Activated CD4-positive, alpha-beta T cell treated with anti-CD3 and anti-CD28 coated beads, Interleukin-2, amount 10 ng/mL, durations not matched to agents 7 days and 5 days (primary cell): Measurements from ENCODE around the gene PML. TPM values are rescaled to one million over a fixed set of nuclear protein-coding genes. Genes with fewer than 3 reads are reported as not detected.
"Not testable (repeated sequence)": the region's sequence is repeated elsewhere in the genome, so short reads cannot be mapped to it uniquely, and the experiment has no call there.

Experiments used
- CTCF ChIA-PET: fragments of 350-600 bp; sonication (Branson Sonifier 250); formaldehyde crosslinking; loops from one replicate; lab custom pipeline; 2021; ENCODE audit warnings: antibody characterized with exemption; lab: Charles Lee
- POLR2A ChIA-PET: fragments of 350-600 bp; sonication (Branson Sonifier 250); formaldehyde crosslinking; loops from one replicate; lab custom pipeline; 2021; ENCODE audit warnings: antibody characterized with exemption; lab: Charles Lee
- DNase-seq: peaks from one replicate; pipeline ENCODE4 v3.0.0-alpha.2; 2020
- H3K27ac Mint-ChIP-seq: one replicate; pipeline ENCODE4 v1.8.0; 2021; ENCODE audit warnings: mild to moderate bottlenecking, moderate library complexity, mixed read lengths
- H3K27me3 Mint-ChIP-seq: one replicate; pipeline ENCODE4 v1.8.0; 2021; ENCODE audit warnings: mixed read lengths
- H3K36me3 Mint-ChIP-seq: one replicate; pipeline ENCODE4 v1.8.0; 2021; ENCODE audit warnings: low read depth, mixed read lengths
- H3K4me1 Mint-ChIP-seq: one replicate; pipeline ENCODE4 v1.8.0; 2021; ENCODE audit warnings: mixed read lengths
- H3K4me3 Mint-ChIP-seq: one replicate; pipeline ENCODE4 v1.8.0; 2021; ENCODE audit warnings: mild to moderate bottlenecking, moderate library complexity, mixed read lengths
- H3K9me3 Mint-ChIP-seq: one replicate; pipeline ENCODE4 v1.8.0; 2021; ENCODE audit warnings: mixed read lengths
- total RNA-seq, 2 experiments: library from RNA; stranded (reverse); gene quantifications; one replicate each; pipeline ENCODE4 v1.2.3, GENCODE V29; 2021

PML gene
- total RNA-seq, 2 experiments from 2014 or later = 118 to 122 TPM

- POLR2A ChIA-PET = no interaction called here
- Mint-ChIP-seq H3K4me3 (no peak overlapping the region), H3K9me3 (no peaks in the 10 kb centered on the region), H3K27me3 (no peaks in the 10 kb centered on the region), H3K27ac (peak overlapping the region; percentile 67), H3K4me1 (peaks cover 34% of the 10 kb centered on the region), H3K36me3 (peaks cover 3% of the 10 kb centered on the region)
- CTCF ChIA-PET = interaction anchor here (2.2 to 4.0 kb wide), 2 partner anchors 11 to 77 kb away, joined by 9 to 32 read pairs; no protein-coding TSS in a partner anchor
- DNase-seq = no peak
These were observed 55.6 kb downstream of the PML start for GRCh38 chr15:74050127-74050526.

GRCh38 chr15:74050556-74051234 lies 56.2 kb downstream of the PML start:
- Mint-ChIP-seq H3K4me1 (peaks cover 34% of the 10 kb centered on the region), H3K27ac (peak overlapping the region; percentile 67), H3K27me3 (no peaks in the 10 kb centered on the region), H3K36me3 (no peaks in the 10 kb centered on the region), H3K9me3 (no peaks in the 10 kb centered on the region), H3K4me3 (no peak overlapping the region)
- ChIA-PET CTCF (interaction anchor here (1.1 to 4.0 kb wide), 2 partner anchors 11 to 79 kb away, joined by 3 to 32 read pairs; no protein-coding TSS in a partner anchor), POLR2A (no interaction called here)
- no peak for DNase-seq

DNA sequence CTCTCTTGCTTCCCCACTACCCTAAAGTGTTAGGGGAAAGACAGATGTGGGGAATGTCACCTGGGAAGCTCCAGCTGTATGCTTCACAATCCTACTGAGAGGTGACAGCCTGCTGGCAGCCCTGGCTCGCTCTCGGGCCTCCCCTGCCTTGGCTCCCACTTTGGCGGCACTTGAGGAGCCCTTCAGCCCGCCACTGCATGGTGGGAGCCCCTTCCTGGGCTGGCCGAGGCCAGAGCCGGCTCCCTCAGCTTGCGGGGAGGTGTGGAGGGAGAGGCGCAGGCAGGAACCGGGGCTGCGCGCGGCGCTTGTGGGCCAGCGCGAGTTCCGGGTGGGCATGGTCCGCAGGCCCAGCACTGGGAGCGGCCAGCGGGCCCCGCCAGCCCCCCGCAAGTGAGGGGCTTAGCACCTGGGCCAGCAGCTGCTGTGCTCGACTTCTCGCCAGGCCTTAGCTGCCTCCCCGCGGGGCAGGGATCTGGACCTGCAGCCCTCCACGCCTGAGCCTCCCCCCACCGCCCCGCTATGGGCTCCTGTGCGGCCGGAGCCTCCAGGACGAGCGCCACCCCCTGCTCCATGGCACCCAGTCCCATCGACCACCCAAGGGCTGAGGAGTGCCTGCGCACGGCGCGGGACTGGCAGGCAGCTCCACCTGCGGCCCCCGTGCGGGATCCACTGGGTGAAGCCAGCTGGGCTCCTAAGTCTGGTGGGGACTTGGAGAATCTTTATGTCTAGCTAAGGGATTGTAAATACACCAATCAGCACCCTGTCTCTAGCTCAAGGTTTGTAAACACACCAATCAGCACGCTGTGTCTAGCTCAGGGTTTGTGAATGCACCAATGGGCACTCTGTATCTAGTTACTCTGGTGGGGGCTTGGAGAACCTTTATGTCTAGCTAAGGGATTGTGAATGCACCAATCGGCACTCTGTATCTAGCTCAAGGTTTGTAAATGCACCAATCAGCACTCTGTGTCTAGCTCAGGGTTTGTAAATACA lies 58.0 kb downstream of the PML start:
- H3K27ac Mint-ChIP-seq, DNase-seq, H3K4me3 Mint-ChIP-seq, POLR2A ChIA-PET, H3K9me3 Mint-ChIP-seq, H3K36me3 Mint-ChIP-seq, H3K27me3 Mint-ChIP-seq: not testable (repeated sequence)
- H3K4me1 Mint-ChIP-seq = peaks cover 28% of the 10 kb centered on the region
- CTCF ChIA-PET = interaction anchor here (0.8 to 2.2 kb wide), 3 partner anchors 8 to 81 kb away, joined by 3 to 7 read pairs (median 3); no protein-coding TSS in a partner anchor

DNA sequence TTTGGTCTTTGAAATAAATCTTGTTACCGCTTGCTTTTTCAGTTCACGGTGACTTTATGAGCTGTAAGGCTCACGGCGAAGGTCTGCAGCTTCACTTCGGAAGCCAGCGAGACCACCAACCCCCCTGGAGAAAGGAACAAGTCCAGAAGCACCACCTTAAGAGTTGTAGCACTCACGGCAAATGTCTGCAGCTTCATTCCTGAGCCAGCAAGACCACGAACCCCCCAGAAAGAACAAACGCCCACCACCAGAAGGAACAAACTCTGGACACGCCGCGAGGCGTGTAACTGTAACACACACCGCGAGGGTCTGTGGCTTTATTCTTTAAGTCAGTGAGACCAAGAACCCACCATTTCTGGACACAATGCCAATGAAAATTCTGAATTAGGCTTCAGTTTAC lies 59.0 kb downstream of the PML start:
- CTCF ChIA-PET = interaction anchor here (0.8 to 2.2 kb wide), 3 partner anchors 9 to 1221 kb away, joined by 3 to 7 read pairs (median 3); no protein-coding TSS in a partner anchor
- Mint-ChIP-seq H3K27ac (no peak overlapping the region), H3K9me3 (no peaks in the 10 kb centered on the region), H3K36me3 (no peaks in the 10 kb centered on the region), H3K4me3 (no peak overlapping the region), H3K27me3 (no peaks in the 10 kb centered on the region), H3K4me1 (peaks cover 19% of the 10 kb centered on the region)
- POLR2A ChIA-PET = no interaction called here
- DNase-seq = no peak

DNA sequence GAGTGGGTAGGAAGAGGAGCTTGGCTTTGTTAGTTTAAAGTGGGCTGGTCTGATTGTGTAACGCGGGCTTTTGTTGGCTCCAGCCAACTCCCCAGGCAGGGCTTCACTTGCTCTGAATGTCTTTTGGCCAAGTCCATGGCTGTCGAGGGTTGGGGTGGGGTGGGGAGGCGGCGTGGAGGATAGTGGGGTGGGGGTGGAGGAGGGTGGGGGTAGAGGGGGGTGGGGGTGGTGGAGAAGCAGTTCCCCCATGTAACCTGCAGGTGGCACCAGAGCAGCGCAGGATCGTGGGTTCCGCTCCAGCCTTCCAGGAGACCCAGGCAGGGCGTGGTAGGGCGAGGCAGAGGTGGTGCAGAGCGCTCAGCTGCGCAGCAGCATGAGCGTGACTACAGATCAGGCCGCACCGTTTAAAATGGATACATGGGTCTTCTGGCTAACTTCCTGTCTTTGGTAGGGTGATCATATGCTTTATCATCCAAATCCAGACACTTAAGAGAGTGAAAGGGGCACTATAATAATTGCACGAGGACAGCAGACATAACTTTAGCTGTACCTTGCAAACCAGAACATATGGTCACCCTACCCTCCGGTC lies 59.5 kb downstream of the PML start:
- Mint-ChIP-seq H3K4me3 (no peak overlapping the region), H3K9me3 (no peaks in the 10 kb centered on the region), H3K27me3 (no peaks in the 10 kb centered on the region), H3K36me3 (no peaks in the 10 kb centered on the region), H3K4me1 (peaks cover 17% of the 10 kb centered on the region), H3K27ac (no peak overlapping the region)
- CTCF ChIA-PET = interaction anchor here (0.6 to 2.2 kb wide), 4 partner anchors 10 to 1221 kb away, joined by 3 to 7 read pairs (median 4); no protein-coding TSS in a partner anchor
- POLR2A ChIA-PET = no interaction called here
- DNase-seq = peak; percentile 80

GRCh38 chr15:74055804-74056203 lies 61.3 kb downstream of the PML start:
- H3K36me3 Mint-ChIP-seq = no peaks in the 10 kb centered on the region
- H3K27ac Mint-ChIP-seq = no peak overlapping the region
- H3K4me1 Mint-ChIP-seq = peaks cover 30% of the 10 kb centered on the region
- ChIA-PET CTCF (interaction anchor here (0.5 to 1.1 kb wide), 3 partner anchors 50 to 713 kb away, joined by 3 to 4 read pairs (median 3); no protein-coding TSS in a partner anchor), POLR2A (no interaction called here)
- H3K4me3 Mint-ChIP-seq = no peak overlapping the region
- no peaks in the 10 kb centered on the region for H3K9me3 Mint-ChIP-seq
- DNase-seq = no peak
- no peaks in the 10 kb centered on the region for H3K27me3 Mint-ChIP-seq

- H3K4me3 Mint-ChIP-seq, DNase-seq, H3K27ac Mint-ChIP-seq, H3K9me3 Mint-ChIP-seq, H3K27me3 Mint-ChIP-seq, POLR2A ChIA-PET, H3K36me3 Mint-ChIP-seq: not testable (repeated sequence)
- H3K4me1 Mint-ChIP-seq = peaks cover 34% of the 10 kb centered on the region
- CTCF ChIA-PET = interaction anchor here (0.6 to 1.1 kb wide), 2 partner anchors 50 to 713 kb away, joined by 3 read pairs; no protein-coding TSS in a partner anchor
These were observed 61.8 kb downstream of the PML start for GRCh38 chr15:74056330-74056729.

DNA sequence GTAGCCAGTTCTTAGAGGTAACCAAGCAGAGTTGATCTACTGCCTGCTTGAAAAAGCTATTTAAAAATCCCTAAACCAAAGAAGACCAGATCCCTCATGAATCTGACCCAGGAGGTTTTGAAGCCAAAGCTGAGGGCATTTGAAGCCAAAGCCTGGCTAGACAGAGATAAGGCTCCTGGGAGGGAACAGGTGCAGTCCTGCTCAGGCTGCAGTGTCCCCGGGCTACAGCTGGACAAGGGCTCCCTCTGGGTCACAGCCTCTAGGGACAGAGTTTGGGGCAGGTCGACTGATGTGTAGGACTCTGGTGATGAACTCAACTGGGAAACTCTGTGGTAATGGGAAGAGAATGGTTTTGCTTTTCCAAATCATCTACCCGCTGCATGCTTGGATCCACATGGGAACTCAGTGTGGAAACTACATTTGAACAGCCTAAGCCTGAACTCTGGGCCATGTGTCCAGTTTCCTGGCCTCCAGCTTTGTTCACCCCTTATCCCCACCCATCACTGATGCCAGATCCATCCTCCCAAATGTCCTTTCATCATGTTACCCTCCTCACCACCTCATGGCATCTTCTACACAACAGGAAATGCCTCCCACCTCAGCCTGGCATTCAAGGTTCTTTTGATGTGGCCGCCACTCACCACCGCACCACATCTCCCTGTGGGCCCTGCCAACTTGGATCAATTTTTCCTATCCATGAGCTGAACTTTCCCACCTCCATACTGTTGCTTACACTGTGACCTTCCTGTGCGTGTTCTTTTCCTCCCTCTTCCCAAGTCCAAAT lies 64.7 kb downstream of the PML start:
- H3K27me3 Mint-ChIP-seq, H3K9me3 Mint-ChIP-seq, DNase-seq, H3K27ac Mint-ChIP-seq, POLR2A ChIA-PET, H3K36me3 Mint-ChIP-seq, H3K4me3 Mint-ChIP-seq: not testable (repeated sequence)
- CTCF ChIA-PET = interaction anchor here (1.1 to 1.5 kb wide), 2 partner anchors 11 to 16 kb away, joined by 3 to 4 read pairs; no protein-coding TSS in a partner anchor
- H3K4me1 Mint-ChIP-seq = peaks cover 26% of the 10 kb centered on the region

GRCh38 chr15:74060251-74060650 lies 65.7 kb downstream of the PML start:
- Mint-ChIP-seq H3K9me3 (no peaks in the 10 kb centered on the region), H3K4me1 (peaks cover 23% of the 10 kb centered on the region), H3K27ac (no peak overlapping the region), H3K36me3 (no peaks in the 10 kb centered on the region), H3K27me3 (no peaks in the 10 kb centered on the region), H3K4me3 (no peak overlapping the region)
- POLR2A ChIA-PET = no interaction called here
- CTCF ChIA-PET = no interaction called here
- no peak for DNase-seq

- ChIA-PET POLR2A (no interaction called here), CTCF (no interaction called here)
- Mint-ChIP-seq H3K27ac (no peak overlapping the region), H3K36me3 (no peaks in the 10 kb centered on the region), H3K9me3 (no peaks in the 10 kb centered on the region), H3K4me3 (no peak overlapping the region), H3K4me1 (peaks cover 23% of the 10 kb centered on the region), H3K27me3 (no peaks in the 10 kb centered on the region)
- DNase-seq = peak; percentile 4
These were observed 67.7 kb downstream of the PML start for GRCh38 chr15:74062236-74062635.

GRCh38 chr15:74062671-74063070 lies 68.2 kb downstream of the PML start:
- no peaks in the 10 kb centered on the region for H3K27me3 Mint-ChIP-seq

More at GRCh38 chr15:74062671-74063070, 68.2 kb downstream of the PML start:
- Mint-ChIP-seq H3K36me3 (no peaks in the 10 kb centered on the region), H3K4me1 (peaks cover 23% of the 10 kb centered on the region), H3K4me3 (no peak overlapping the region), H3K9me3 (no peaks in the 10 kb centered on the region), H3K27ac (no peak overlapping the region)
- ChIA-PET POLR2A (no interaction called here), CTCF (no interaction called here)
- DNase-seq = peak; percentile 3
